Activated T-cell treated with anti-CD3 and anti-CD28 coated beads, Interleukin-2, amount 50 U/mL, for 1 hour (primary cell): ENCODE results near the gene ARX.

Experiments
- DNase-seq: peaks from one replicate; pipeline ENCODE4 v3.0.0-alpha.2; 2020

Gene ARX

DNA sequence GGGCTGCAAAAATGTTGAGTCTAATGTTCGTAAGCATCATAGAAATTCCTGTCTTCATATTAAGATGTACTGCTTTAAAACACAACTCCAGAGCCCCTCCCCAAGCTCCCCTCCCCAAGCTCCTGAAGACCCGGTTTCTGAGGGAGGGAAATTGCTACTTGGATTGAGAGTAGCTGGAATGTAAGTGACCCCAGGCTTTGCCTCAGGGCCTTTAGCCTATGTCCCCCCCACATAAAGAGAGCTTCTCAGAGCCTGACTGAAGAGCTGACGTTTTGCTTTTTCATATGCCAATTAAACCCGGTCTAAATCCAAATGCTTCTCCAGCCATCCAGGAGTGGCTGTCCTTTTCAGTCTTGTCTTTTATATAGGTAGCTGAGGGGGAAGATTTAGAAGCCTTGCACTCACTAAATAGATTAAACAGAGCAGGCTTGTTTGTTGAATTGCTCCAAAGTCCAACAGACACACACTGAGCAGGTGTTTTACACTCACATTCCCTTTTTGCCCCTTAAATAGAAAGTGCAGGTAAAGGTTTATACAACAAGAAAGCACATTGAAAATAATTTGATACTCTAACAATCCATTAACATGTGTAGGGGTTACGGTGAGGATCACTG lies 19.6 kb downstream of the ARX start:
- DNase-seq = no peak

DNA sequence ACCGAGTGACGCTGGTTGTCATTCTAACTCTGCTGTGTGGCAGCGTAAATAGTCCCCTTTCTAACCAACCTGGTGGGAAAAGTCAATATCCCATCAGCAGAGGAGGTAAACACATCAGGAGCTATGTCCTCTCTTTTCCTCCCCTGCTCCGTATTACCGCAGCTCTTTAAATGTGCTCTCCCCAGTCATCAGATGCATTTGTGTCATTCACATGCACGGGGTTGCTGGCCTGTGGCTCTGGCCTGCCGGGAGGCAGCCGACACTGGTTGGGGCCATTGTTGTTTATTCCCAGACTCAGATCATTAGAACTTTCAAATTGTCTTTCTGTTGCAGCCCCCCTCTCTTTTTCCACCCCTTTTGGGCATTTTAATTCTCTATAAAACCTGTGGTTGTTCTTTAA lies 21.9 kb downstream of the ARX start:
- DNase-seq = no peak

DNA sequence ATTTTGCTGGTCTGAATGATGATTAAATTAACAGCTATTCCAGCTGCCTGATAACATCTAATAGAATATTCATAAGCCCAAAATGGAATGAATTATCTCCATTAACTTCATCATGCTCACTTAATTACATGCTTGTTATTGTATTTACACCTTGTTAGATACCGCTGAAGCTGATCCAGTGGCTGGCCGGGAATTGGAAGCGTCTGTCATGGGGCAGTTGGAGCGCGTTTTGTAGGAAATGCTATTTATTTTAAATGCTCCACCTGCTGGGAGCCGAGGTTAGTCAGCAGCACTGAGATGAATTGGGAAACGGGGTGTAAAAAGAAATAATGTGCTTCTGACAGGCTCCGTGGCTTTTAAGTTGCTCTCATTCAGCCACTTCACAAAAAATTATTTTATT lies 25.2 kb downstream of the ARX start:
- DNase-seq = no peak

DNA sequence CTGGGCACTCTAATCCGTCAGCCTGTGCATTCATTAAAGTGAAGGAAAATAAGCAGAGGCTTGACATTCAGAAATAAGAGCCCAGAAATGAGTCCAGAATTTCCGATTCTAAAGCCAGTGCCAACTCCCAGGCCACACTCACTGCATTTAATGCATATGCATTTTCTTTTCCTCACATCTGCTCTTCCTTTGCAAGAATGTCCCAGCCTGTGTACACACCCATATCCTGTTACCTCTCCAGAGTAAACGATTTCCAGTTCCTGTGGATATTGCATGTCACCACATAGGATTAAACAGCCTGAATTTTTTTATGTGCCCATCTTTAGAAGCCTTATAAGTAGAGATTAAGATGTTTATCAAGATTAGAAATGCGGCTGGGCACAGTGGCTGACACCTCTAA lies 27.5 kb downstream of the ARX start:
- DNase-seq = no peak

DNA sequence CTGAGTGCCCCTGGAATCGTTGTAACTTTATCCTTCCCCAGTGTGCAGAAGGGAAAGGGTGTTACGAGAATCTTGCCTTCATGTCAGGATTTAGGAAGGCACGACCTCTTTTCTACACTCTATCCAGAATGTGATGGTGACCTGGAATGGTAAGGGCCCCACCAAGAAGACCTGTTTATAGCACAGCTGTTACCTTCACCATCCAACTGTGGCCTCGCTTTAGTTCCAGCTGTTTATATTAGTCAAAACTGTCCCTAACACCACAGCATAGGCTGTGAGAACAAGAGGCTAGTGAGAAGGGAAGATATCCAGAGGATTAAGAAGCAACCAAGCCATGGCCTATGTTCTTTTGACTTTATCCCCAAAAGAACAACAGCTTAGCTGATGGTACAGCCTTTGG lies 28.0 kb downstream of the ARX start:
- no peak for DNase-seq

GRCh38 chrX:24985120-24985519 lies 30.6 kb downstream of the ARX start:
- no peak for DNase-seq

GRCh38 chrX:24983931-24984330 lies 31.8 kb downstream of the ARX start:
- no peak for DNase-seq

GRCh38 chrX:24982306-24982965 lies 33.3 kb downstream of the ARX start:
- DNase-seq = no peak

- no peak for DNase-seq
Measured at GRCh38 chrX:24981030-24981429, 34.7 kb downstream of the ARX start.

DNA sequence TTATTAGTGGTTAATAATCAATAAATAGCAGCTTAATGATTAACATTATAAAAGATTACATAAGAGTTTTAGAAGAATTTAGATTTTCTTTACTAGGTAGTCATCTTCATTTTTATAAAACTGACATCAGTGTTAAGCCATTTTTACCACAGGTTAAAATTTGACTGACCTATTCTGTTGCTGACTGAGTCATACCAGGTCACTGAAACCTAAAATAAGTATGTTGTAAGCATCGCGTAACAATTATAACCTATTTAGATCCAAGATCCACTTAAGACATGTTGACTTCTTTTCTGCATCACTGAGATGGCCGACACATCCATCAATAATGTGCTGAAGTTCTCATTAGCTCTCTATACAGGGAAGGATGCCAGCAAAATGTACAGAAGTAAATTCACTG lies 36.7 kb downstream of the ARX start:
- no peak for DNase-seq

DNA sequence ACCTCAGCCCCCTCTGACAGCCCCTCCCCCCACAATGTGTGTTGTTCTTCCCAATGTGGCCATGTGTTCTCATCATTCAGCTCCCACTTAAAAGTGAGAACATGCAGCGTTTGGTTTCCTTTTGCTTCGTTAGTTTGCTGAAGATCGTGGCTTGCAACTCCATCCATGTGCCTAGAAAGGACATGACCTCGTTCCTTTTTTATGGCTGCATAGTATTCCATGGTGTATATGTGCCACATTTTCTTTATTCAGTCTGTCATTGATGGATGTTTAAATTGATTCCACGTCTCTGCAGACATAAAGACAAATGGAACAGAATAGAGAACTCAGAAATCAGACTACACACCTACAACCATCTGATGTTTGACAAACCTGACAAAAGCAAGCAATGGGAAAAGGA lies 46.0 kb downstream of the ARX start:
- DNase-seq = no peak

- DNase-seq = no peak
Measured at GRCh38 chrX:24965372-24965771, 50.4 kb downstream of the ARX start.

DNA sequence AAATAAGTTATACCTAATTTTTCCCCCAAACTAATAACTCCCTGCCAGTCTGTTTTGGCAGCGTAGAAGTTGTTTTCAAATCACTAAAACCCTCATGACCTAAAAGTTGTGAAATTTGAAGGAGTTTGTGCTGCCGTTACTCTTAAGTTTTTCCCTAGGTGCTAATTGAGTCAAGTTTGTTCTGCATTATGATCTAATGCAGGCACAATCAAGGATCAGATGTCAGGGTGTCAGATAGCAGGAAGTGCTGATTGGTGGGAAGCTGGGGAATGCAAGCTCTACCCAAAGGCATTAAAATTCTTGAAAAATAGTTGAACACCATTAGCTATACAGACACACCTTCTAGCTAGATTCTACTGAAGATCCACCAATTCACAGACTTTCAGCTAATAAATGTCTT lies 51.9 kb downstream of the ARX start:
- DNase-seq = no peak

DNA sequence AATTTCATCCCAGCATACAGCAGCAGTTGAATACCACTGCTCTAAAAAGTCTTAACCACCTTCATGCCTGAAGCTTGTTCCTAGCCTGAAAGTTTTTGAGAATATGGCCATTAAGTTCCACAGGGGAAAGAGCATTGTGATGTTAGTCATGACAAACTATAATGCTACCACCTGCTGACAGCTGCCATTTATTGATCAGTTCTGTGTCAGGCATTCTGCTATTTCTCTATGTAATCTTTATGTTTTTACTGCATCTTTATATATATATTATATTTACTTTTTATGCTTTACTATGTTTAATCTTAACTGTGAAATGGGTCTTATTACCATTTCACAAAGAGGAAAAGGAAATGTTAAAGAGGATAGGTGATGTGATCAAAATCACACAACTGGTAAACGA lies 54.0 kb downstream of the ARX start:
- DNase-seq = no peak

DNA sequence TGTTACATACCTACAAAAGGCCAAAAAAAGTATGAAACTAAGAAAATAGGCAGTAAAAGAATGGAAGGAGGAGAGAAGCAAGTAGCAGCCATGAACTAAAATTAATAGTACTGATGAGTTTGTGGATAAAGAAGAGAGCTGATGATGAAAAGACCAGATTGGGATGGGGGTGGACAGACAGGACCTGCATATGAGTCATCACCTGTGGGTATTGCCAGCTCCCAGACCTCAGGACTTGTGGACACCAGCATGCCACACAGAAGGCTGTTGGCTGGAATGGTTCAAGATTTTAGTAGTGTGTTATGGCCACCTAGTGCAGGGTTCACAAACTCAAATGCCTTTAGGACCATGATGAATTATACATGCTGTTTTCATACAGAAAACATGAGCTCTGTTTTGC lies 58.9 kb downstream of the ARX start:
- no peak for DNase-seq

DNA sequence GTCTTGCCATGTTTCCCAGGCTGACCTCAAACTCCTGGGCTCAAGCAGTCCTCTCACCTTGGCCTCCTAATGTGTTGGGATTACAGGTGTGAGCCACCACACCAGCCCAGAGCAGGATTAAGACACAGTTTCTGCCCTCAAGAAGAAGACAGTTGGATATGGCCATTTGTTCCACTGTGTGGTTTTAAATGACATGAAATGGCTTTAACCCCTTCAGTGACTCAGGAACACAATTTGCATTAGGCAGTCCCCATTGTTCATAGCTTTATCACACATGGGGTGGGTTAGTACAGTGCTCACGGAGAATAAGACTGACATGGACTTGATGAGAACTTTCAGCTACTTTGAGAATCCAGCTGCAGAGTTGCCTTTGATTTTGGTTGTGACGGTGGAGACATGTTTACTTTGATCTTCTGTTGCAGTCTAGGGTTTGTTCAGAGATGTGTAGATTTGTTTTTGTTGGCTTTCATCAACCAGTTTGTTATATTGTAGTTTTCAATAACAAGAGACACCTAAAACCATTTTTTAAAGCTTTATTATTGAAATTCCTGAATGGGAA lies 60.3 kb downstream of the ARX start:
- no peak for DNase-seq

DNA sequence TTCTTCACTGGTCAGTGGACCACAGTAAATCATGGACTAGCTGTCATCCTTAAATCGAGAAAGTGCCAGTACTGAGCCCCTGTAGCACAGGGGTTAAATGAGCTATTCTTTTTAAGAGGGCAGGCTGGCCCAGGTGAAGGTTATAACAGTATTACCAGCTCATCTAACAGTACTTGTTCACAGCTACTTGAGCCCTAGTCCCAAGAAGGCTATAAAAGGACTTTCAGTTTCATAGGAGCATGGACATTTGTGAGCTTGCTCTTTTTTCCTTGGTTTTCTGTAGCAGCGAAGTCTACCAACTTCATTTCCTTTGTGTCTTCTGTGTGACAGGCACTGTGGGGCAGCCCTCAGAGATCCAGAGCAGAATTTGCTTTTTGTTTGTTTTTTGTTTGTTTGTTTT lies 61.0 kb downstream of the ARX start:
- DNase-seq = no peak
